OCI-LY1 (cell line): ENCODE data around the gene TTC28.

Experiments
- EZH2 ChIP-seq: fragments of 200-600 bp; sonication (generic), shearing (Covaris generic); IDR thresholded peaks from 2 replicates; pipeline ENCODE4 v1.8.0; 2017; ENCODE audit warnings: borderline replicate concordance, mixed run types, mild to moderate bottlenecking, antibody characterized with exemption, low read length, moderate library complexity, mixed read lengths
- TF ChIP-seq, protein P1 (sequence below): fragments of 200-600 bp; sonication (generic), shearing (Covaris generic); IDR thresholded peaks from 2 replicates; pipeline ENCODE4 v1.5.1; 2017; ENCODE audit warnings: mild to moderate bottlenecking, antibody characterized with exemption, low read length, moderate library complexity, mixed read lengths

- no peak for TF ChIP-seq EZH2
- TF ChIP-seq, protein P1, sequence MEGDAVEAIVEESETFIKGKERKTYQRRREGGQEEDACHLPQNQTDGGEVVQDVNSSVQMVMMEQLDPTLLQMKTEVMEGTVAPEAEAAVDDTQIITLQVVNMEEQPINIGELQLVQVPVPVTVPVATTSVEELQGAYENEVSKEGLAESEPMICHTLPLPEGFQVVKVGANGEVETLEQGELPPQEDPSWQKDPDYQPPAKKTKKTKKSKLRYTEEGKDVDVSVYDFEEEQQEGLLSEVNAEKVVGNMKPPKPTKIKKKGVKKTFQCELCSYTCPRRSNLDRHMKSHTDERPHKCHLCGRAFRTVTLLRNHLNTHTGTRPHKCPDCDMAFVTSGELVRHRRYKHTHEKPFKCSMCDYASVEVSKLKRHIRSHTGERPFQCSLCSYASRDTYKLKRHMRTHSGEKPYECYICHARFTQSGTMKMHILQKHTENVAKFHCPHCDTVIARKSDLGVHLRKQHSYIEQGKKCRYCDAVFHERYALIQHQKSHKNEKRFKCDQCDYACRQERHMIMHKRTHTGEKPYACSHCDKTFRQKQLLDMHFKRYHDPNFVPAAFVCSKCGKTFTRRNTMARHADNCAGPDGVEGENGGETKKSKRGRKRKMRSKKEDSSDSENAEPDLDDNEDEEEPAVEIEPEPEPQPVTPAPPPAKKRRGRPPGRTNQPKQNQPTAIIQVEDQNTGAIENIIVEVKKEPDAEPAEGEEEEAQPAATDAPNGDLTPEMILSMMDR, result no peak
Measured at GRCh38 chr22:28728002-28728401, 48.4 kb upstream of the TTC28 start.
